GM12864 (cell line): ENCODE results near the gene GJA1.

Experiments
- DNase-seq: peaks from one replicate; pipeline ENCODE4 v3.0.0-alpha.2; 2011; ENCODE audit warnings: low read depth
- H3K4me3 ChIP-seq: 2 replicates; pipeline ENCODE4 v1.5.1; 2011; ENCODE audit warnings: mild to moderate bottlenecking, low read depth, low read length, control low read depth
- TF ChIP-seq, protein P1 (sequence below): IDR thresholded peaks from 2 replicates; pipeline ENCODE4 v1.5.1; 2011; ENCODE audit warnings: low read depth, mild to moderate bottlenecking, moderate library complexity, low read length, control low read depth, inconsistent platforms; ENCODE audit errors: missing control alignments

Gene GJA1

DNA sequence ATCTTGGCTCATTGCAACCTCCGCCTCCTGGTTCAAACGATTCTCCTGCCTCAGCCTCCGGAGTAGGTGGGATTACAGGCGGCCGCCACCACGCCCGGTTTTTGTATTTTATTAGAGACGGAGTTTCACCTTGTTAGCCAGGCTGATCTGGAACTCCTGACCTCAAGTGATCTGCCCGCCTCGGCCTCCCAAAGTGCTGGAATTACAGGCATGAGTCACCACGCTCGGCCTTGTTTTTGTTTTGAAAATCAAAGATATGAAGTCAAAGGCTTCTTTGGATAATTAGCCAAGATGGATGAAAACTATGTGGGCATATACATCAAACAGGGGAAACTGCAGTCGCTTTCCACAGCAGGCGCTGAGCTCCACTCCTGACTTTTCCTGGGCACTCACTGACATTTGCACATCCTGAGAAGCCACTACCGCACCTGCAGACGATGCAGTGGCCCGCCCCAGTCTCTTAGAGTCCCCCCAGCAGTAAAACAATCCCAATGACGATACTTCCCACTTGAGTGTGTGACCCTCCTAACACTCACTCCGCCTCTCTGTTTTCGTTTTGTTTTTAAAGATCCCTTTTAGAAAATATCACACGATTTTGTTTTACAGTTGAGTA is 44.1 kb downstream of the GJA1 start:
- H3K4me3 ChIP-seq: no peak overlapping the region
- TF ChIP-seq, protein P1, sequence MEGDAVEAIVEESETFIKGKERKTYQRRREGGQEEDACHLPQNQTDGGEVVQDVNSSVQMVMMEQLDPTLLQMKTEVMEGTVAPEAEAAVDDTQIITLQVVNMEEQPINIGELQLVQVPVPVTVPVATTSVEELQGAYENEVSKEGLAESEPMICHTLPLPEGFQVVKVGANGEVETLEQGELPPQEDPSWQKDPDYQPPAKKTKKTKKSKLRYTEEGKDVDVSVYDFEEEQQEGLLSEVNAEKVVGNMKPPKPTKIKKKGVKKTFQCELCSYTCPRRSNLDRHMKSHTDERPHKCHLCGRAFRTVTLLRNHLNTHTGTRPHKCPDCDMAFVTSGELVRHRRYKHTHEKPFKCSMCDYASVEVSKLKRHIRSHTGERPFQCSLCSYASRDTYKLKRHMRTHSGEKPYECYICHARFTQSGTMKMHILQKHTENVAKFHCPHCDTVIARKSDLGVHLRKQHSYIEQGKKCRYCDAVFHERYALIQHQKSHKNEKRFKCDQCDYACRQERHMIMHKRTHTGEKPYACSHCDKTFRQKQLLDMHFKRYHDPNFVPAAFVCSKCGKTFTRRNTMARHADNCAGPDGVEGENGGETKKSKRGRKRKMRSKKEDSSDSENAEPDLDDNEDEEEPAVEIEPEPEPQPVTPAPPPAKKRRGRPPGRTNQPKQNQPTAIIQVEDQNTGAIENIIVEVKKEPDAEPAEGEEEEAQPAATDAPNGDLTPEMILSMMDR: no peak
- no peak for DNase-seq

DNA sequence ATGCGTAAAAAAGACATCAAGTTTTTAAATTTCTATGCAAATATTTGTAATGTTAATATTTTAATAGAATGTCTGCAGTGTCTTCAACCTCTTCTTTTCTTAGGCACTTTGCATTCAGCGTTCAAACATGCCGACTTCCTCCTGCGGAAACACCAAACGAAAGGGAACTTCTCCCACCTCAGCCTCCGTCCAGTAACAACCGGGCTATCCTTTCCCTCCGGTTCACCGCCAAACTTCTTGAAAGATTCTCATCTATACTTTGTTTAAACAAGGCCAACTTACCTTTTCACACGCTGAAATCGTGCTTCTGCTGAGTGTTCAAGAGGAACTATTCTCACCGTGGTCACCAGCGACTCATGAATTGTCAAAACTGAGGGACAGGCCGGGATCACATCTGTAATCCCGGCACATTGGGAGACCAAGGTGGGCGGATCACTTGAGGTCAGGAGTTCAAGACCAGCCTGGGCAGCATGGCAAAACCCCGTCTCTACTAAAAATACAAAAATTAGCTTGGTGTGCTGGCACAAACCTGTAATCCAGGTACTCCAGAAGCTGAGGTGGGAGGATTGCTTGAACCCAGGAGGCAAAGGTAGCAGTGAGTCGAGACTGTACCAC is 44.8 kb downstream of the GJA1 start:
- no peak for DNase-seq
- H3K4me3 ChIP-seq: no peak overlapping the region
- TF ChIP-seq, protein P1: no peak

DNA sequence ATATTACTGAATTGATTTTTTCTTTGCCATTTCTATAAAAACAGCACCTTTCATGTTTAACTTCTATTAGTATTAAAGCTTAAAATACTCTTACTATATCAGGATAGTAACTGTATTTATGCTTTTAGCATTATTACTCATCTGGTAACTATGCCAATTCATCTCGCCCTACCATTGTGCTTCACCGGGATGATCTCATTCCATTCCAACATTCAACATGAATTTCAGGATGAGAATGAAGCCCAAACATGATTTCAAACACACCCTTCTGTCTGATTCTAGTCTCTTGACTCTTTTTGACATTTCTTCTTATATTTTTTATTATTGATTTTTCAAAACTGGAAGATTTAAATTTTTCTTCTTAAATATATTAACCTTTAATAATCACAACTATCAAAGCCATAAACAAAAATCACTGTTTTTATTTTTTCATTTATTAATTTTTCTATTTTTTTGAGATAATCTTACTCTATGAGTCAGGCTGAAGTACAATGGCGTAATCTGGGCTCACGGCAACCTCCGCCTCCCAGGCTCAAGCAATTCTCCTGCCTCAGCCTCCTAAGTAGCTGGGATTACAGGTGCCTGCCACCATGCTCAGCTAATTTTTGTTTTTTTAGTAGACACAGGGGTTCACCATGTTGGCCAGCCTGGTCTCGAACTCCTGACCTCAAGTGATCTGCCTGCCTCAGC is 46.7 kb downstream of the GJA1 start:
- TF ChIP-seq, protein P1: no peak
- DNase-seq: no peak
- H3K4me3 ChIP-seq: no peak overlapping the region

DNA sequence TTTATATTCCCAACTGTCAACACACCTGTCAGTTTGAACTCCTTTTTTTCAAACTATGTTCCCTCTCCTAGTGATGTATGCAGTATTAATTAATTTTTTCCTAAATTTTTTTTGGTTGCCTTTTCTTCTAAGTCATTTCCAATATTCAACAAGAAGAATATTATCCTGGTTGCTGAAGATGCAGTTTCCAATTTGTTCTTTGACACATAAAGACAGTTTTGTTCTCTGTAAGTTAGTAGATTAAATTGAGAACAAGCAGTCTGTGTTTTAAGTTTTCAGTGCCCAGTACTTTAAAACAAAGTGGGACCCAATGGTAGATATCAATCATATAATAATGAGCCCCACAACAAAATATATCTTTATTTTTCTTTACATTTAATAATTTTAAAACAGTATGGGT is 47.3 kb downstream of the GJA1 start:
- TF ChIP-seq, protein P1: no peak
- no peak overlapping the region for H3K4me3 ChIP-seq

DNA sequence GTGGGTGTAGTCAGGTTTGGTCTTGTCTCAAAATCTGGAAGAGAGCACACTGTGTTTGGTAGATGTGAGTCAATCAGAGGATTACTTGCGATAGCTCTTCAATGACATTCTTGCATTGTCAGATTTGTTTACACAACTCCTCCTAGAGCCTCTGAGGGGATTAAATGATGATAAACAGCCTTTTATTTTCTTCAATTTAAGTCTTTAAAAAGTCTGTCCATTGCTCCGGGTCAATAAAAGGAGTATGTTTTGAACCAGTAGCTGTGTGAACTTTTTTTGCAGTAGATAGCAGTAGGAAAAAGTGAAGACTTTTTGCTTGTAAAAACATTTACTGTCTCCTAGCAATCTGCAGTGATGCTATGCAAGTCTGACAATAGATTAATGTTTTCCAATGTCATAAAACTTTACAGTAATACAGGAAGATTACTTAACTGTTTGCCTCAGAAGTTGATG is 49.9 kb downstream of the GJA1 start:
- H3K4me3 ChIP-seq: no peak overlapping the region
- DNase-seq: no peak
- TF ChIP-seq, protein P1: no peak

More for the DNA sequence above, 47.3 kb downstream of the GJA1 start:
- DNase-seq: no peak

DNA sequence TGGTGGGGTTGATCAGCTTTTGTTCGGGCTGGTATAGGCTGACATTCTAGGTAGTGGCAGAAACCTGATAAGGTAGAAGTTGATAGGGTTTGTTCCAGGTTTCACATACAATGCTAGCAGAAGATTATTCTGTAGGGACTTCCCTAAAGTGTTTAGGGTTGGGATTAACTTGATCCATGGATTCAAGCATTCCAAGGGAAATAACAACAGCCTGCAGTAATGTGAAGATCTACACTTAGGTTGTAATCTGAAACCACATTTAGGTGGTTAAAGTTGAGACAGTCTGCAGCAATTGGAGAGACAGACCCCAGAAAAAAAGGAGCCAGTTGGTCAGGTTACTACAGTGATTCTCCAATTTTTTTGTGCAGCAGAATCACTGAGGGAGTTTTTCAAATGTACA is 56.1 kb downstream of the GJA1 start:
- TF ChIP-seq, protein P1: no peak
- H3K4me3 ChIP-seq: no peak overlapping the region
- no peak for DNase-seq
